Endodermal cell (in vitro differentiated cells): ENCODE results near the gene TCF4. TPM values are rescaled to one million over a fixed set of nuclear protein-coding genes. Genes with fewer than 3 reads are reported as not detected.
A peak's percentile ranks its signal among the peaks of the same experiment; 100 is the strongest.

Experiments
- DNase-seq: peaks from one replicate; pipeline ENCODE4 v3.0.0-alpha.2; 2017
- H3K27ac ChIP-seq: 2 replicates; pipeline ENCODE4 v1.5.1; 2013; ENCODE audit warnings: mild to moderate bottlenecking, low read depth, low read length, moderate library complexity
- H3K27me3 ChIP-seq: 2 replicates; pipeline ENCODE4 v1.6.1; 2013; ENCODE audit warnings: mild to moderate bottlenecking, low read length, moderate library complexity; ENCODE audit not compliant: insufficient read depth, control insufficient read depth, poor library complexity, severe bottlenecking
- H3K36me3 ChIP-seq: 2 replicates; pipeline ENCODE4 v1.7.0; 2013; ENCODE audit warnings: mild to moderate bottlenecking, low read length, moderate library complexity; ENCODE audit not compliant: control insufficient read depth, insufficient read depth
- H3K4me1 ChIP-seq: one replicate; pipeline ENCODE4 v1.7.0; 2013; ENCODE audit warnings: low read length; ENCODE audit not compliant: control insufficient read depth, insufficient read depth
- H3K4me3 ChIP-seq: 2 replicates; pipeline ENCODE4 v1.5.1; 2013; ENCODE audit warnings: mild to moderate bottlenecking, low read length, moderate library complexity
- H3K9ac ChIP-seq: 2 replicates; pipeline ENCODE4 v1.6.1; 2013; ENCODE audit warnings: mild to moderate bottlenecking, low read length, moderate library complexity; ENCODE audit not compliant: poor library complexity, severe bottlenecking; ENCODE audit errors: extremely low read depth
- H3K9me3 ChIP-seq: 2 replicates; pipeline ENCODE4 v1.6.1; 2013; ENCODE audit warnings: mild to moderate bottlenecking, low read length, moderate library complexity; ENCODE audit not compliant: control insufficient read depth
- H3K27ac Mint-ChIP-seq: 2 replicates; pipeline ENCODE4 v1.8.0; 2020; ENCODE audit warnings: mixed read lengths
- H3K27me3 Mint-ChIP-seq: 2 replicates; pipeline ENCODE4 v1.8.0; 2021; ENCODE audit warnings: mild to moderate bottlenecking, mixed read lengths; ENCODE audit not compliant: insufficient read depth
- H3K36me3 Mint-ChIP-seq: 2 replicates; pipeline ENCODE4 v1.8.0; 2020; ENCODE audit warnings: low read depth, mixed read lengths
- H3K4me1 Mint-ChIP-seq: 2 replicates; pipeline ENCODE4 v1.8.0; 2020; ENCODE audit warnings: mixed read lengths
- H3K4me3 Mint-ChIP-seq: 2 replicates; pipeline ENCODE4 v1.8.0; 2020; ENCODE audit warnings: mild to moderate bottlenecking, moderate library complexity, mixed read lengths
- H3K9me3 Mint-ChIP-seq: 2 replicates; pipeline ENCODE4 v1.8.0; 2020; ENCODE audit warnings: mild to moderate bottlenecking, mixed read lengths
- WGBS, 2 experiments: methylation state at CpG; one replicate each; pipeline versions ENCODE4 v1.1.5 to v1.1.7; 2013; ENCODE audit warnings: missing lambda C conversion rate in 2 of 2, mixed read lengths in 1 of 2; ENCODE audit not compliant: insufficient coverage in 1 of 2, insufficient read length in 1 of 2; 5-methylcytosine and 5-hydroxymethylcytosine counted together
- total RNA-seq, 2 donors: library from RNA; stranded (reverse); fragmentation: NEBNext Ultra II Directional in 1 of 2; extraction: Animal tissue kit (Norgen Biotek cat#: 25700) in 1 of 2; gene quantifications; 2 replicates in 1 of 2; 3 replicates in 1 of 2; pipeline ENCODE4 v1.2.1, GENCODE V29; 2021
- TF ChIP-seq, protein P1 (sequence below): fragments of 200-600 bp; sonication (generic); conservative IDR thresholded peaks from 2 replicates; pipeline ENCODE4 v1.5.0; 2021; ENCODE audit warnings: antibody characterized with exemption, mild to moderate bottlenecking

TCF4 gene
- total RNA-seq, 2 donors from 2014 or later = 40.4 to 58.5 TPM

DNA sequence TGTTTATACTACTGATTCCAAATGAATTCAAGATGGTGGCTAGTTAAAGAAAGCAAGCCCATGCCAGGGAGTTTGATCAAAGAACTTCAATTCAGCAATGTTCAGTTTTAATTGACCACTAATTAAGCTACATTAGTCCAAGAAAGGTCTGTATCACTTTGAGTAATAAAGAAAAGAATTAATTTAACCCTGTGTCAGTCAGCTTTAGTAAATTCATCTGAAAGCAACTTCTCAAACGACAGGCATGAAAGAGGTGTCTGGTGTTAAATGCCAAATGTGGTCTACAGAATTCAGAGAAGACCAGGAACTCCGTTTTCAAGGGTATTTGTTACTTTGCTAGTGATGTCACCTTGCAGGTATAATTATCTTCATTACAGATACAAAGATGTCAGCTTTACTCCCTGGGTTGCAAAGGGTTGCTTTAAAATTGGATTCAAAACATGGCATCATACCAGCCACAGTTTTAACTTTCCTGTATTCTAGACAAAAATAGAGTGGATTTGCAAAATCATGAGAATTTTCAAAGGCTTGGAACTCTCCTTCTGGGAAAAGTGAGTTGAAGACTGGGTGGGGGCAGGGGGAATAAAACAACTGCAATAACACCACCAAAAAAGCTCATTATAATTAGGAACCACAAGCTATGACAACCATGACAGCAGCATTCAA, 281.5 kb downstream of the TCF4 start:
- Mint-ChIP-seq H3K4me3 (no peak overlapping the region), H3K9me3 (no peaks in the 10 kb centered on the region), H3K27ac (no peak overlapping the region), H3K36me3 (no peaks in the 10 kb centered on the region), H3K27me3 (no peaks in the 10 kb centered on the region), H3K4me1 (peaks cover 6% of the 10 kb centered on the region)
- WGBS, 2 experiments = 89 to 100% methylated on average over 1 to 2 of the region's 2 CpGs
- Histone ChIP-seq H3K27ac (no peak overlapping the region), H3K4me1 (no peaks in the 10 kb centered on the region), H3K9me3 (no peaks in the 10 kb centered on the region), H3K9ac (no peak overlapping the region), H3K4me3 (no peak overlapping the region), H3K36me3 (no peaks in the 10 kb centered on the region), H3K27me3 (no peaks in the 10 kb centered on the region)
- no peak for DNase-seq
- TF ChIP-seq, protein P1, sequence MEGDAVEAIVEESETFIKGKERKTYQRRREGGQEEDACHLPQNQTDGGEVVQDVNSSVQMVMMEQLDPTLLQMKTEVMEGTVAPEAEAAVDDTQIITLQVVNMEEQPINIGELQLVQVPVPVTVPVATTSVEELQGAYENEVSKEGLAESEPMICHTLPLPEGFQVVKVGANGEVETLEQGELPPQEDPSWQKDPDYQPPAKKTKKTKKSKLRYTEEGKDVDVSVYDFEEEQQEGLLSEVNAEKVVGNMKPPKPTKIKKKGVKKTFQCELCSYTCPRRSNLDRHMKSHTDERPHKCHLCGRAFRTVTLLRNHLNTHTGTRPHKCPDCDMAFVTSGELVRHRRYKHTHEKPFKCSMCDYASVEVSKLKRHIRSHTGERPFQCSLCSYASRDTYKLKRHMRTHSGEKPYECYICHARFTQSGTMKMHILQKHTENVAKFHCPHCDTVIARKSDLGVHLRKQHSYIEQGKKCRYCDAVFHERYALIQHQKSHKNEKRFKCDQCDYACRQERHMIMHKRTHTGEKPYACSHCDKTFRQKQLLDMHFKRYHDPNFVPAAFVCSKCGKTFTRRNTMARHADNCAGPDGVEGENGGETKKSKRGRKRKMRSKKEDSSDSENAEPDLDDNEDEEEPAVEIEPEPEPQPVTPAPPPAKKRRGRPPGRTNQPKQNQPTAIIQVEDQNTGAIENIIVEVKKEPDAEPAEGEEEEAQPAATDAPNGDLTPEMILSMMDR = no peak

DNA sequence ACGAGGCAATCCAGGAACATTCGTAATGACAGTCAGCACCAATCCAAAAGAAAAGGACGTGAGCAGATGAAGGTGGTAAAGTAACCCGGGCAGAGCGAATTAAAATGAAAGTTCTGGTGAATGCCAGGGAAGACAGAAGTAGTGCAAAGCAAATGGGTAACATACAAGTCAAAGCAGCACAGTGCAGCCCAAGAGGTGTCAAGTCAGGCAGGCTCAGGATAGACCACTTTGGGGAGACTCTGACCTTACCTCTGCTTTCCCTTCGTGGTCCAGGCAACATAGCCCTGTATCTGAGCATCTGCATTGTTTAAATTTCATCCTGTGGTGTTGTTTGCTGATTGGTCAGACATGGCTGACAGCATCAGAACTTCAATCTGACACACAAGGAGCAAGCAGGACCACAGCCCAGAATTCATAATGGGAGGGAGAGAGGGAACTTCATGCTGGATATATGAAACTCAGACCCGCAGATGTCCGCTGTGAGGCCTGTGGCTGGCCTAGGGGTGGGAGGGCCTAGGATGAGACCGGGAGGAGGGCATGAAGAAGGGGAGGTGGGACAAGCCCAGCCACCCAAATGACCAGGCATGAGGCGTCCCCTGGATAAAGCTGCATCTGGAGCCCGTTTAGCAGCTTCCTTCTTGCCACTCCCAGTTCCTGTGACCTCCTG, 285.7 kb downstream of the TCF4 start:
- TF ChIP-seq, protein P1 = no peak
- Mint-ChIP-seq H3K4me3 (no peak overlapping the region), H3K9me3 (no peaks in the 10 kb centered on the region), H3K4me1 (peaks cover 23% of the 10 kb centered on the region), H3K36me3 (no peaks in the 10 kb centered on the region), H3K27me3 (no peaks in the 10 kb centered on the region), H3K27ac (no peak overlapping the region)
- Histone ChIP-seq H3K27me3 (no peaks in the 10 kb centered on the region), H3K27ac (no peak overlapping the region), H3K9ac (no peak overlapping the region), H3K9me3 (no peaks in the 10 kb centered on the region), H3K36me3 (no peaks in the 10 kb centered on the region), H3K4me3 (no peak overlapping the region), H3K4me1 (no peaks in the 10 kb centered on the region)
- DNase-seq = peak; percentile 54
- 82 to 85% methylated on average over 8 to 11 of the region's 11 CpGs for whole genome bisulfite sequencing, 2 experiments

DNA sequence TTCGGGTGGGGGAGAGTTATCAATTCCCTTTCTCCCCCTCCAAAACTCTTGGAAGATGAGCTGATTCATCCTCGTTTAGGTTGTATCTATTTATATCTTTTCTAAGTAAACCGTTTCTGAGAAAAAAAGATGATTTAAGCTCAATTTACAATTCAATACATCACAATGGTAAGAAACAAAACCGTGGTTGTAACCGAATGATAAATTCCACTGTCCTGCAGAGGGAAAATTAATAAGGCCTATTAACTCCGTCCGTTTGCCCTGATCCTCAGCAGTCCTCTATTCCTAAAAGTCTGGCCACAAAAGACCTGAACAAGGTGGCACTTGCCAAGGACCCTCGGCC, 286.2 kb downstream of the TCF4 start:
- 74 to 80% methylated on average over 5 to 6 of the region's 8 CpGs for WGBS, 2 experiments
- H3K4me1 Mint-ChIP-seq = peaks cover 25% of the 10 kb centered on the region
- H3K27ac ChIP-seq = no peak overlapping the region
- no peaks in the 10 kb centered on the region for H3K36me3 Mint-ChIP-seq
- no peak for DNase-seq
- no peaks in the 10 kb centered on the region for H3K9me3 ChIP-seq
- no peaks in the 10 kb centered on the region for H3K36me3 ChIP-seq
- no peak overlapping the region for H3K4me3 ChIP-seq
- no peak overlapping the region for H3K27ac Mint-ChIP-seq
- no peak overlapping the region for H3K4me3 Mint-ChIP-seq
- TF ChIP-seq, protein P1 = no peak
- H3K27me3 Mint-ChIP-seq = no peaks in the 10 kb centered on the region
- no peaks in the 10 kb centered on the region for H3K9me3 Mint-ChIP-seq
- no peaks in the 10 kb centered on the region for H3K27me3 ChIP-seq
- no peaks in the 10 kb centered on the region for H3K4me1 ChIP-seq
- H3K9ac ChIP-seq = no peak overlapping the region
